Measurements from ENCODE around the gene CSF1R. TPM values are rescaled to one million over a fixed set of nuclear protein-coding genes. Genes with fewer than 3 reads are reported as not detected.

Gene CSF1R
- total and polyA plus RNA-seq, 2 of the 8 experiments (the other 6 are each of a cell fraction or from before 2014, with no cell fraction given): 0.12 TPM; not detected in 1

- WGBS, 2 experiments (ENCODE audit: extremely low coverage in 1 of 2, insufficient coverage in 1 of 2, insufficient read length in 1 of 2, insufficient replicate concordance in 2 of 2, low coverage in 1 of 2, low lambda C conversion rate in 2 of 2, missing lambda C conversion rate in 1 of 2): 91% methylated on average over 4 of the region's 5 CpGs; no CpG with 5 or more reads in 1 of the 2 experiments
- Histone ChIP-seq H2AFZ (ENCODE audit: low read length) (no peak overlapping the region), H2BK5ac (ENCODE audit: low read depth, low read length) (no peak overlapping the region), H2AK5ac (ENCODE audit: low read depth, low read length) (no peak overlapping the region), H3K27ac (ENCODE audit: low read depth, low read length) (no peak overlapping the region), H4K91ac (replicated peaks; ENCODE audit: insufficient read length, low read length) (no peak overlapping the region), H3K4me2 (ENCODE audit: insufficient read depth in 1 of 2, low read depth in 2 of 2, low read length in 2 of 2) (no peak overlapping the region), H3K4me3 (ENCODE audit: extremely low read depth in 1 of 4, insufficient read depth in 2 of 4, low read depth in 3 of 4, low read length in 4 of 4) (no peak overlapping the region), H3K14ac (ENCODE audit: insufficient read length) (no peak overlapping the region), H3K56ac (replicated peaks; ENCODE audit: insufficient read length, low read depth, low read length) (no peak overlapping the region), H2BK12ac (ENCODE audit: low read depth, low read length) (no peak overlapping the region), H3K79me1 (ENCODE audit: low read depth, low read length) (no peaks in the 10 kb centered on the region), H3K23ac (ENCODE audit: insufficient read length) (no peak overlapping the region), H3K79me2 (ENCODE audit: control insufficient read depth in 1 of 2, insufficient read depth in 2 of 2, low read length in 2 of 2) (no peaks in the 10 kb centered on the region), H3K9me3 (ENCODE audit: insufficient read depth in 2 of 2, low read depth in 1 of 2, low read length in 1 of 2) (no peaks in the 10 kb centered on the region), H3K23me2 (ENCODE audit: low read depth, low read length) (no peaks in the 10 kb centered on the region), H3K9ac (replicated peaks in 1 of 4; ENCODE audit: extremely low read depth in 1 of 4, low read depth in 3 of 4, low read length in 3 of 4) (no peak overlapping the region), H2BK15ac (ENCODE audit: low read length) (no peak overlapping the region), H2BK20ac (ENCODE audit: low read length) (no peak overlapping the region), H3K27me3 (replicated peaks in 1 of 4; ENCODE audit: control insufficient read depth in 3 of 4, extremely low read depth in 1 of 4, insufficient read depth in 3 of 4, low read length in 3 of 4) (no peaks in the 10 kb centered on the region), H3K18ac (ENCODE audit: extremely low read depth, low read length) (no peak overlapping the region), H4K5ac (ENCODE audit: insufficient read length, low read depth, low read length) (no peak overlapping the region), H3K4ac (replicated peaks; ENCODE audit: insufficient read length, low read depth, low read length) (no peak overlapping the region), H4K20me1 (replicated peaks in 1 of 2; ENCODE audit: control insufficient read depth in 1 of 2, insufficient read depth in 2 of 2, low read length in 2 of 2) (no peaks in the 10 kb centered on the region), H4K8ac (ENCODE audit: extremely low read depth, insufficient read depth, low read length) (no peak overlapping the region), H3K4me1 (replicated peaks in 1 of 4; ENCODE audit: control insufficient read depth in 3 of 4, insufficient read depth in 4 of 4, low read length in 3 of 4) (peaks cover 0 to 7% (median 3%) of the 10 kb centered on the region in 4 experiments; a peak in 4 of 7 replicates), H2BK120ac (replicated peaks; ENCODE audit: low read depth, low read length) (no peak overlapping the region), H3K36me3 (ENCODE audit: control insufficient read depth in 2 of 4, insufficient read depth in 4 of 4, low read length in 3 of 4) (no peaks in the 10 kb centered on the region)
- no peak for TF ChIP-seq NRF1 (IDR thresholded peaks at IDR 0.05; ENCODE audit: low read depth, low read length)
- POLR2A ChIA-PET (ENCODE audit: partially characterized antibody): no interaction called here
- FAIRE-seq (no peak), DNase-seq (ENCODE audit: low read depth in 1 of 2, low spot score in 2 of 2) (no peak)
- CTCF ChIA-PET (ENCODE audit: partially characterized antibody): interaction anchor here (0.9 to 4.8 kb wide), 11 partner anchors 8 to 239 kb away, joined by 3 to 20 read pairs (median 4); no protein-coding TSS in a partner anchor
Measured at GRCh38 chr5:150073086-150073625, 13.2 kb downstream of the CSF1R start.
